Loucy (cell line): ENCODE results near the gene UNKL.

Experiments used
- H2AFZ ChIP-seq: fragments of 200-600 bp; sonication (generic); 2 replicates; pipeline ENCODE4 v1.6.0; 2016; ENCODE audit warnings: antibody characterized with exemption, mild to moderate bottlenecking, low read length, moderate library complexity
- H3F3A ChIP-seq: fragments of 200-600 bp; 2 replicates; pipeline ENCODE4 v1.6.0; 2016; ENCODE audit warnings: antibody characterized with exemption, low read depth, mild to moderate bottlenecking
- H3K27me3 ChIP-seq: fragments of 200-600 bp; sonication (generic); 2 replicates; pipeline ENCODE4 v1.6.1; 2014; ENCODE audit warnings: low read length, mild to moderate bottlenecking; ENCODE audit not compliant: insufficient read depth, poor library complexity, severe bottlenecking
- H3K36me3 ChIP-seq: fragments of 200-600 bp; sonication (generic); 2 replicates; pipeline ENCODE4 v1.6.1; 2016; ENCODE audit warnings: low read length; ENCODE audit not compliant: insufficient read depth
- H3K4me1 ChIP-seq: fragments of 200-600 bp; sonication (generic); 2 replicates; pipeline ENCODE4 v1.5.1; 2014; ENCODE audit warnings: low read length, mild to moderate bottlenecking; ENCODE audit not compliant: insufficient read depth, poor library complexity, severe bottlenecking
- H3K4me2 ChIP-seq: fragments of 200-600 bp; sonication (generic); 2 replicates; pipeline ENCODE4 v1.6.0; 2014; ENCODE audit warnings: antibody characterized with exemption, low read length, low read depth, mild to moderate bottlenecking; ENCODE audit not compliant: poor library complexity, severe bottlenecking
- H3K4me3 ChIP-seq: fragments of 200-600 bp; sonication (generic); 2 replicates; pipeline ENCODE4 v1.5.1; 2014; ENCODE audit warnings: low read length, mild to moderate bottlenecking, mixed read lengths; ENCODE audit not compliant: poor library complexity, severe bottlenecking
- H3K79me2 ChIP-seq: fragments of 200-600 bp; sonication (generic); 2 replicates; pipeline ENCODE4 v1.6.1; 2014; ENCODE audit warnings: low read length; ENCODE audit not compliant: insufficient read depth
- H3K9ac ChIP-seq: fragments of 200-600 bp; sonication (generic); 2 replicates; pipeline ENCODE4 v1.6.0; 2014; ENCODE audit warnings: mild to moderate bottlenecking, low read depth, low read length, moderate library complexity; ENCODE audit not compliant: poor library complexity, severe bottlenecking
- H3K9me2 ChIP-seq: fragments of 200-600 bp; sonication (generic); replicated peaks from 2 replicates; pipeline ENCODE4 v1.6.1; 2016; ENCODE audit warnings: low read depth, low read length, mixed read lengths
- H3K9me3 ChIP-seq: fragments of 200-600 bp; sonication (generic); 2 replicates; pipeline ENCODE4 v1.6.1; 2014; ENCODE audit warnings: mild to moderate bottlenecking, antibody characterized with exemption, low read length, low read depth; ENCODE audit not compliant: insufficient read depth
- H4K20me1 ChIP-seq: fragments of 200-600 bp; sonication (generic); 2 replicates; pipeline ENCODE4 v1.6.0; 2014; ENCODE audit warnings: antibody characterized with exemption, low read length, mild to moderate bottlenecking; ENCODE audit not compliant: insufficient read depth, poor library complexity, severe bottlenecking
- EZH2phosphoT487 ChIP-seq: fragments of 200-600 bp; IDR thresholded peaks from 2 replicates; pipeline ENCODE4 v1.6.1; 2018; ENCODE audit warnings: antibody characterized with exemption, mild to moderate bottlenecking, moderate library complexity, borderline replicate concordance
- TF ChIP-seq, protein P1 (sequence below): fragments of 200-600 bp; sonication (generic); conservative IDR thresholded peaks from 2 replicates; pipeline ENCODE4 v1.5.1; 2014; ENCODE audit warnings: mild to moderate bottlenecking, antibody characterized with exemption, low read length

UNKL gene

DNA sequence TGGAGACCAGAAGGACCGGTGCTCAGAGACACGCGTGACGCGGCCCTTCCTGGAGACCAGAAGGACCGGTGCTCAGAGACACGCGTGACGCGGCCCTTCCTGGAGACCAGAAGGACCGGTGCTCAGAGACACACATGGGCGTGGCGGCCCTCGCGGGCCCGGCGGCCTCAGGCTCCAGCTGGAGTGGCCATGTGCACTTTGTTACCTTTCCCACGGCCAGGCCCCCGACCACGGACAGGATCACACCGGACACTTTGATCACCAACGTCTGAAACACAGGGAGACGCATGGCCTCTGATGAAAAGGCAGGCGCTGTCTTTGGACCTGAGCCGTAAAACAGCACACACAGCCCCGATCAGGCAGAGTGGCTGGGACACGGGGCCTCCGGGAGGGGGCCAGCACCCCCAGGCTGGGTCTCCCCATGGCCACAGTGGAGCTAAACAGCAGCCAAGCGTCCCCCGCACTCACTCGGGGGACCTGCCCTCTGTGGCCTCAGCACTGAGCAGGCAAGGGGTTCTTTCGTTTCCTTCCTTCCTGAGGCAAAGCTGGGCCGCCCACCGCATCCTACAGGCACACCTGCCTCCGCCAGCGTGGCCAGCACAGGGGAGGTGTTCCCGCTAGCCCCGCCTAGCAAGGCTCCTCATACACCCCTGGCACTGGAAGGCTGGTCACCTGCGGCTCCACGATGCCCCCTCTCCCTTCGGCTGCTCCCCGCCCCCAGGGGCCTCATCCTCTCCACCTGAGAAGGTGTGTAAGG, 43.2 kb upstream of the UNKL start:
- Histone ChIP-seq H4K20me1 (no peaks in the 10 kb centered on the region), H3K9me2 (no peaks in the 10 kb centered on the region), H2AFZ (no peak overlapping the region), H3K36me3 (no peaks in the 10 kb centered on the region), H3K4me1 (no peaks in the 10 kb centered on the region), H3K4me2 (no peak overlapping the region), H3K4me3 (no peak overlapping the region), H3K79me2 (no peaks in the 10 kb centered on the region), H3F3A (no peaks in the 10 kb centered on the region), H3K27me3 (no peaks in the 10 kb centered on the region), H3K9me3 (no peaks in the 10 kb centered on the region), H3K9ac (no peak overlapping the region)
- no peak for TF ChIP-seq EZH2phosphoT487
- TF ChIP-seq, protein P1, sequence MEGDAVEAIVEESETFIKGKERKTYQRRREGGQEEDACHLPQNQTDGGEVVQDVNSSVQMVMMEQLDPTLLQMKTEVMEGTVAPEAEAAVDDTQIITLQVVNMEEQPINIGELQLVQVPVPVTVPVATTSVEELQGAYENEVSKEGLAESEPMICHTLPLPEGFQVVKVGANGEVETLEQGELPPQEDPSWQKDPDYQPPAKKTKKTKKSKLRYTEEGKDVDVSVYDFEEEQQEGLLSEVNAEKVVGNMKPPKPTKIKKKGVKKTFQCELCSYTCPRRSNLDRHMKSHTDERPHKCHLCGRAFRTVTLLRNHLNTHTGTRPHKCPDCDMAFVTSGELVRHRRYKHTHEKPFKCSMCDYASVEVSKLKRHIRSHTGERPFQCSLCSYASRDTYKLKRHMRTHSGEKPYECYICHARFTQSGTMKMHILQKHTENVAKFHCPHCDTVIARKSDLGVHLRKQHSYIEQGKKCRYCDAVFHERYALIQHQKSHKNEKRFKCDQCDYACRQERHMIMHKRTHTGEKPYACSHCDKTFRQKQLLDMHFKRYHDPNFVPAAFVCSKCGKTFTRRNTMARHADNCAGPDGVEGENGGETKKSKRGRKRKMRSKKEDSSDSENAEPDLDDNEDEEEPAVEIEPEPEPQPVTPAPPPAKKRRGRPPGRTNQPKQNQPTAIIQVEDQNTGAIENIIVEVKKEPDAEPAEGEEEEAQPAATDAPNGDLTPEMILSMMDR: no peak

DNA sequence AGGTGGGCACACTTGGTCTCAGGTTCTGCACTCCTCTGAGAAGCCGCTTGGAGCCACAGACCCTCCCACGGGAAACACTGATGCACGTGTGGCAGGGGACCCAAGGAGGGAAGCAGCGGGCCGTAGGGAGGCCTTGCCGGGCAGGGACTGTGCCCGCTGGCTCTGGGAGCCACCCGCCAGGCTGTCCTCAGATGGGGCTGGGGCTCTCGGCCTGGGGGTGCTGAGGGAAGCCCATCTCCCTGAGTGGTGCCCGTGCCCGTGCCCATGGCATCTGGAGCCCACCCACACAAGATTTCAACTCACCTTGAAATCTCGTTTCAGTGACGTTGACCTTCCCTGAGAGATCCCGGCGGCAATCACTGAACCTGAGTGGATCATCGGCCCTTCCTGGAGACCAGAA, 42.4 kb upstream of the UNKL start:
- H3F3A ChIP-seq: no peaks in the 10 kb centered on the region
- H3K9ac ChIP-seq: no peak overlapping the region
- no peak for TF ChIP-seq EZH2phosphoT487
- TF ChIP-seq, protein P1: no peak
- no peaks in the 10 kb centered on the region for H3K79me2 ChIP-seq
- no peaks in the 10 kb centered on the region for H3K9me3 ChIP-seq
- no peak overlapping the region for H3K4me3 ChIP-seq
- no peaks in the 10 kb centered on the region for H4K20me1 ChIP-seq
- no peak overlapping the region for H3K4me2 ChIP-seq
- no peaks in the 10 kb centered on the region for H3K9me2 ChIP-seq
- no peaks in the 10 kb centered on the region for H3K27me3 ChIP-seq
- H3K4me1 ChIP-seq: no peaks in the 10 kb centered on the region
- H3K36me3 ChIP-seq: no peaks in the 10 kb centered on the region
- H2AFZ ChIP-seq: no peak overlapping the region

DNA sequence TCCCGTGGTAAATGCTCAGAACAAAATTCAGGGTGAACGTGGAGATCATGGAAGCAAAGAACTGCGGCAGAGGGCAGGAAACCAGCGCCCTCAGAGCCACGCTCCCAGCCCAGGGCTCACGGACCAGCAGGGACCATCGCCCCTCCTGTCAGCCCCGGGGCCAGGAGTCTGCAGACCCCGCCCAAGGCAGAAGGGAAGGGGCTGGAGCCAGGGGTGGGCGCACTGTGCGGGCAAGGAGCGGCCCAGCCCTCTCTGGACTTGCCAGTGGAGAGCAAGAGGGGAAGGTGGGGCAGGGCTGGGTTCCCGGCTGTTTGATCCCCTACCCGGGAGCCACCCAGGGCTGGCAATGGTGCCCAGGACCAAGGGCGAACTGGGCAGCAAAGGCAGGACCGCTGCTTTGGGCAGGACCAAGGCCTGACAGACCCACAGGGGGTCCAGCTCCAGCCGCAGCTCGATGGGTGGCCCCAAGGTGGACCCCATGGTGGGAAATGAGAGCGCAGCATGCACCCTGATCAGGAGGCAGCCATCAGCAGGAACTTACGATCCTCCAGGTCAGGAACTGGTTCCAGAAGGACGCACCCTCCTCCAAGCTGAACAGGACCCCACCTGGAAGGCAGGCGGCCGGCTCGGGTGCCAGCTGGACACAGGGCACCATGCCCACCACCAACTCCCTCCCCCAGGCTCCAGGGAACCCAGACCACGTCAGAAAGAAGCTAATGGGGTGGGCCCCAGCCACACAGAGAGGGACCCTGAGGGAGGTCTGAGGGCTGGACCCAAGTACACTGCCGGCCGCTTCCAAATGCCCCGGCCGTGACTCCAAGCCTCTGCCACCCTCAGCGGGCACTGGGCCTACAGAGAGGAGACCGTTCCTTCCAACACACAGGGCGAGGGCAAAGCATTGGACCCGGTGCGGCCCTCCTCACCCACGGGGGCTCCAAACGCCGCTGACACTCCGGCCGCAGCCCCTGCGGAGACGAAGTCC, 41.0 kb upstream of the UNKL start:
- Histone ChIP-seq H3K4me1 (no peaks in the 10 kb centered on the region), H3F3A (no peaks in the 10 kb centered on the region), H3K9me2 (no peaks in the 10 kb centered on the region), H3K4me2 (no peak overlapping the region), H2AFZ (no peak overlapping the region), H4K20me1 (no peaks in the 10 kb centered on the region), H3K9ac (no peak overlapping the region), H3K4me3 (no peak overlapping the region), H3K9me3 (no peaks in the 10 kb centered on the region), H3K79me2 (no peaks in the 10 kb centered on the region), H3K36me3 (no peaks in the 10 kb centered on the region), H3K27me3 (no peaks in the 10 kb centered on the region)
- TF ChIP-seq, protein P1: no peak
- TF ChIP-seq EZH2phosphoT487: no peak
